ENCODE measurements around the gene ESPL1. TPM values are rescaled to one million over a fixed set of nuclear protein-coding genes. Genes with fewer than 3 reads are reported as not detected.

Gene ESPL1
- total RNA-seq, 6 experiments from 2014 or later = 7.0 to 16.1 (median 14.1) TPM

DNA sequence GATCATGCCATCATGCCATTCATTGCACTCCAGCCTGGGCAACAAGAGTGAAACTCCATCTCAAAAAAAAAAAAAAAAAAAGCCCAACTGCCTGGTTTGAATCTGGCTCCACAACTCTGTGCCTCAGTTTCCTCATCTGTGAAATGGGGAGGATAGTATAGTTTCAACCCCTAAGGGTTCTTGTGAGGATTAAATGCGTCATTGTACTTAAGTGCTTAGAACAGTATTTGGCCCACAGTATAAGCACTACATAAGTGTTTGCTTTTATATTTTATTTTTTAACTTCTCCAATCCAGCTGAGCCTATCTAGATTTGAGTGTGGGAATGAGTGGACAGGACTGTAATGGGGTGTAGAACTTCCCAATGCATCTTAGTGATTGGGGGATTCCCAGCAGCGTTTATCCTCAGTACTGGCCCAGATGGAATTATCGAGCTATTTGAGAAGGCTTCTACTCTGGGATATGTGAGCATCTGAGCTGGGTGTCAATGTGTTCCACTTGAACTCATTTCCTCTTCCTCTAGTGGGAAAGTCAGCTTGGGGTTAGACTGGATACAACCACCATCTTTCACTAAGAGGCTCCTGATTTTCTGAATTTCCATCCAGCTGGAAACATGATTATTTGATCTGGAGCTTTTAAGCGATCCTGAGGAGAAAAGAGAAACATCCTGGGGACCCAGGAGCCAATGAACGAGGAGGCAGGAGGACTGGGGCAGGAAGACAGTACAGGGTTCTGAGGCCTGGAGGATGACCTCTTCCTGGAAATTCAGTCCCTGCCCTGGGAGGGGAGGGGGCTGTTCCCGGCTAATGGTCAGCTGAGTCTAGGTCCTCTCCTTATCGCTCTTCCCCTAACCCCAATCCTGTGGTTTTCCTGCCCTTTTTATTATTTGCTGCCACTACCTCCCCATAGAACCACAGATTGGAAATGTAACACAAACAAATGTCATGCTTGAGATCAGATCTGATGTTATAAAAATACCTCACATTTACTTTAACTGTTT, 9.3 kb upstream of the ESPL1 start:
- no peak for DNase-seq
- TF ChIP-seq, protein P1, sequence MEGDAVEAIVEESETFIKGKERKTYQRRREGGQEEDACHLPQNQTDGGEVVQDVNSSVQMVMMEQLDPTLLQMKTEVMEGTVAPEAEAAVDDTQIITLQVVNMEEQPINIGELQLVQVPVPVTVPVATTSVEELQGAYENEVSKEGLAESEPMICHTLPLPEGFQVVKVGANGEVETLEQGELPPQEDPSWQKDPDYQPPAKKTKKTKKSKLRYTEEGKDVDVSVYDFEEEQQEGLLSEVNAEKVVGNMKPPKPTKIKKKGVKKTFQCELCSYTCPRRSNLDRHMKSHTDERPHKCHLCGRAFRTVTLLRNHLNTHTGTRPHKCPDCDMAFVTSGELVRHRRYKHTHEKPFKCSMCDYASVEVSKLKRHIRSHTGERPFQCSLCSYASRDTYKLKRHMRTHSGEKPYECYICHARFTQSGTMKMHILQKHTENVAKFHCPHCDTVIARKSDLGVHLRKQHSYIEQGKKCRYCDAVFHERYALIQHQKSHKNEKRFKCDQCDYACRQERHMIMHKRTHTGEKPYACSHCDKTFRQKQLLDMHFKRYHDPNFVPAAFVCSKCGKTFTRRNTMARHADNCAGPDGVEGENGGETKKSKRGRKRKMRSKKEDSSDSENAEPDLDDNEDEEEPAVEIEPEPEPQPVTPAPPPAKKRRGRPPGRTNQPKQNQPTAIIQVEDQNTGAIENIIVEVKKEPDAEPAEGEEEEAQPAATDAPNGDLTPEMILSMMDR (IDR thresholded peaks at IDR 0.05) = no peak

GRCh38 chr12:53259891-53260290, 8.2 kb upstream of the ESPL1 start:
- Mint-ChIP-seq H3K4me3 (no peak overlapping the region), H3K27ac (no peak overlapping the region), H3K27me3 (ENCODE audit: insufficient read depth) (no peaks in the 10 kb centered on the region), H3K36me3 (ENCODE audit: low read depth) (no peaks in the 10 kb centered on the region), H3K9me3 (no peaks in the 10 kb centered on the region), H3K4me1 (ENCODE audit: low read depth) (no peaks in the 10 kb centered on the region)
- DNase-seq = no peak
- TF ChIP-seq, protein P1 (IDR thresholded peaks at IDR 0.05) = no peak

More for the DNA sequence above, 9.3 kb upstream of the ESPL1 start:
- Mint-ChIP-seq H3K4me3 (no peak overlapping the region), H3K4me1 (ENCODE audit: low read depth) (peaks cover 1% of the 10 kb centered on the region), H3K27ac (no peak overlapping the region), H3K9me3 (no peaks in the 10 kb centered on the region), H3K36me3 (ENCODE audit: low read depth) (peaks cover 5% of the 10 kb centered on the region), H3K27me3 (ENCODE audit: insufficient read depth) (no peaks in the 10 kb centered on the region)

DNA sequence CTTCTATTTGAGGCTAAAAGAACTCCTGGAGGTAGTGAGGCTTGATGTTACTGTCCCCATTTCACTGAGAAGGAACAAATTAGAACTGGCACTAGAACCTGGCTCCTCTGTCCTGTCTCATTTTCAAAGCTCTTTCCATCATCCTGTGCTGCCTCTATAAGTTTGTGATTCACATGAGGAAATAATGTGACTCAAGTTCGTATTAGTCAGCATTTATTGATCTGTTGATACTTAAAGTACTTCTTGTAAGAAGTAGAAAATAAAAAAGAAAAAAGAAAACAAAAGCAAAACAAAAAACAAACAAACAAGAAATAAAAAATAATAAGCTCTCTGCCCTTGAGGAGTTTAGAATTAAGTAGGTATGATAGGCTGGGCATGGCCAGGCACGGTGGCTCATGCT, 2.3 kb upstream of the ESPL1 start:
- H3K4me3 Mint-ChIP-seq = no peak overlapping the region
- H3K36me3 Mint-ChIP-seq (ENCODE audit: low read depth) = peaks cover 8% of the 10 kb centered on the region; the same call in 1 of the 2 replicates
- no peak for DNase-seq
- TF ChIP-seq, protein P1 (IDR thresholded peaks at IDR 0.05) = no peak
- peaks cover 2% of the 10 kb centered on the region; the same call in 1 of the 2 replicates for H3K27me3 Mint-ChIP-seq (ENCODE audit: insufficient read depth)
- no peak overlapping the region for H3K27ac Mint-ChIP-seq
- H3K4me1 Mint-ChIP-seq (ENCODE audit: low read depth) = peaks cover 41% of the 10 kb centered on the region
- no peaks in the 10 kb centered on the region for H3K9me3 Mint-ChIP-seq

- TF ChIP-seq, protein P1 (IDR thresholded peaks at IDR 0.05) = no peak
- DNase-seq = no peak
- H3K27ac Mint-ChIP-seq = peak overlapping the region; percentile 88
These were observed 647 bp upstream of the ESPL1 start for GRCh38 chr12:53267306-53267998.

DNA sequence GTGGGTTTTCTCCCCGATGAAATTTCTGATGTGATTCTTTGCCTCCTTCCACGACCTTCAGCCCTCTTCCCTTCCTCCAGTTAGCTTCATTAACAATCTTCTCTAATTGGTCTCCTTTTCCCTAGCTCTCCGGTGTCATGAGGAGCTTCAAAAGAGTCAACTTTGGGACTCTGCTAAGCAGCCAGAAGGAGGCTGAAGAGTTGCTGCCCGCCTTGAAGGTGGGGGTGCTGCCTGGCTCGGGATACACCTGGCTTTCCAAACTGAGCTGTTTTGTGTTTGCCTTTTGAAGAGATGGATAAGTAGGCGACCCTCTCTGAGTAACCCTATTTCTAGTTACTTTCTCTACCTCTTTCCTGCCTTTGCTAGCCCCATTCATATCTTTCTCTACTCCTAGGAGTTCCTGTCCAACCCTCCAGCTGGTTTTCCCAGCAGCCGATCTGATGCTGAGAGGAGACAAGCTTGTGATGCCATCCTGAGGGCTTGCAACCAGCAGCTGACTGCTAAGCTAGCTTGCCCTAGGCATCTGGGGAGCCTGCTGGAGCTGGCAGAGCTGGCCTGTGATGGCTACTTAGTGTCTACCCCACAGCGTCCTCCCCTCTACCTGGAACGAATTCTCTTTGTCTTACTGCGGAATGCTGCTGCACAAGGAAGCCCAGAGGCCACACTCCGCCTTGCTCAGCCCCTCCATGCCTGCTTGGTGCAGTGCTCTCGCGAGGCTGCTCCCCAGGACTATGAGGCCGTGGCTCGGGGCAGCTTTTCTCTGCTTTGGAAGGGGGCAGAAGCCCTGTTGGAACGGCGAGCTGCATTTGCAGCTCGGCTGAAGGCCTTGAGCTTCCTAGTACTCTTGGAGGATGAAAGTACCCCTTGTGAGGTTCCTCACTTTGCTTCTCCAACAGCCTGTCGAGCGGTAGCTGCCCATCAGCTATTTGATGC, 797 bp downstream of the ESPL1 start:
- peak overlapping the region; percentile 98 for H3K4me3 Mint-ChIP-seq
- H3K36me3 Mint-ChIP-seq (ENCODE audit: low read depth) = peaks cover 8% of the 10 kb centered on the region; the same call in 1 of the 2 replicates
- peak; percentile 17 for DNase-seq
- H3K9me3 Mint-ChIP-seq = no peaks in the 10 kb centered on the region
- peak overlapping the region; percentile 88 for H3K27ac Mint-ChIP-seq
- H3K4me1 Mint-ChIP-seq (ENCODE audit: low read depth) = peaks cover 41% of the 10 kb centered on the region
- peaks cover 2% of the 10 kb centered on the region for H3K27me3 Mint-ChIP-seq (ENCODE audit: insufficient read depth)
- TF ChIP-seq, protein P1 (IDR thresholded peaks at IDR 0.05) = no peak

More at GRCh38 chr12:53267306-53267998, 647 bp upstream of the ESPL1 start:
- peaks cover 41% of the 10 kb centered on the region for H3K4me1 Mint-ChIP-seq (ENCODE audit: low read depth)
- peaks cover 2% of the 10 kb centered on the region for H3K27me3 Mint-ChIP-seq (ENCODE audit: insufficient read depth)
- no peaks in the 10 kb centered on the region for H3K9me3 Mint-ChIP-seq
- H3K36me3 Mint-ChIP-seq (ENCODE audit: low read depth) = peaks cover 8% of the 10 kb centered on the region; the same call in 1 of the 2 replicates
- peak overlapping the region; percentile 98 for H3K4me3 Mint-ChIP-seq

All from HFFc6 (cell line).